CD4-positive, alpha-beta T cell treated with Interleukin-4 for 1 hour (primary cell): ENCODE data around the gene MBP.

Experiments
- DNase-seq, 2 donors: peaks; one replicate each; pipeline ENCODE4 v3.0.0-alpha.2; 2020 to 2022

Gene MBP

DNA sequence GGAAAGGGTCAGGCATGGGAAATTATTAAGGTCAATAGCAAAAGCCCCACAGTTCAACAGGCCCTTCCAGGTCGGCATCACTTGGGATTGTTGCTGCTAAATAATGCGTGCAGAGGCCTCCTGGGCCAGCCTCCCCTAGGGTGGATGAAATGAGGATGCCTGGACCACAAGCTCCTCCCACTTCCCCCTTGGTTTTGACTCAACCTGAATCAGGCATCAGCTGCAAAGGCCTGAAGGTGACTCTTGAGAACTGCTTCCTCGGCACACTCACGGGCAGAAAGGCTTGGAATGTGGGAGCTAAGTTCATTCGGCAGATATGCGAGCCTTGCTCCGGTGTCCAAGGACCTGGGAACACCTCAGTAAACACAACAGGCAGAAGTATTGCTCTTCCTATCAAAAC is 69.3 kb downstream of the MBP start:
- DNase-seq: peak; percentile 80 to 84

- peak; percentile 81 to 85 for DNase-seq
Measured at GRCh38 chr18:77062518-77063003, 70.0 kb downstream of the MBP start.

GRCh38 chr18:77061946-77062517 is 70.6 kb downstream of the MBP start:
- DNase-seq: peak in 1 of 2 donors; percentile 79

DNA sequence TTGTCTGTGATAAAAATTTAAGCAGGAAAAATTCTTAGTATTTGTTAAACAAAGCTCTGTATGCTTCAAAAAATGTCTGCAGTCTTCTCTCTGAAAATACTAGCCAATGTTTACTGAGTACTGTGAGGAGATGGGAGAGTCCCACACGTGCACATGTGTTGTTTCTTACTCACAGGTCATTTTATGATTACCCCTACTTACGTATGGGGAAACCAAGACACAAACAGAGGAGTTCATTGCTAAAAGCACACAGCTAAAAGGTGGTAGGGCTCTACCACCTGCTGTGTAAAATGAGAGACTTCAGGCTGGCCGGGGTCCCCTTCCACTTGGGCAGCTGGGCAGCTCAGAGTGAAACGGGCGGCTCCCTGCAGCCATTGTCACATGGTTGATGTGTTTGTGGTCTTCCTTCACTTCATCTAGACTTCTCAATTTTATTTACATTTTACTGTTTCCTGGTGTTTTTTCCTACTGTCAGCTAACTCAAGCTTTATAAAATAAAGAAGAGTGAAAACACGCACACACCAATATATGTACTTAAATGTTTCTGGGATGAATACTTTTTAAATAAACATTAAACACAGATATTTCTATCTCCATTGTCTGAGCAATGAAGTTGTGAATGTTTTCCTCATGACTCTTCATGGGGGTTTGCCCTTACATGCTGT is 71.2 kb downstream of the MBP start:
- no peak for DNase-seq

- no peak for DNase-seq
Measured at GRCh38 chr18:77060151-77060550, 72.4 kb downstream of the MBP start.

DNA sequence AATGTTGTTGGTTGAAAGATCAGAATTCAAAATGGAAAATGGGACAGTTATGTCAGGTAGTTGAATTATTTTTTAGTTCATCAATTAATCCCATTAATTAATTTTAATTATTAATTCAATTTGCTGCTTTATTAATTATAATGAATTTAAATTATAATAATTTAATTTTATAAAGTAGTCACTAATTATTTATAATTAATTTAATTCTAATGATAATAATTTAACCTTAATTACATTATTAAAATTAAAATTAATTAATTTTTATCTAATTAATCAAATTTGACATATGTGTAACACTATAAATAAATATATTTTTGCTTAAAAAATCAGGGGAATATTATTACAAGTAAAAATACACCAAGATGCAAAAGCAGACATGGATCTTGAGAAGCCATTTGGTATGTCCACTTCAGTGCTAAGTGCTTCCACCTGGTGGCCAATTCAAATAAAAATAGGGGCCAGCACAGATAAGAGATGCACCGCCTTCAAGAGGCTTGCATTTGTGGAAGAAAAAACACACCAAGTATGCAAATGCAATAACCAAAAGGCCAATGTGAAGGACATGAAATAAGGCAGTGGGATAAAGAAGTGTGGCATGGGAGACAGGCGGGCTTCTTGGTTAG is 73.2 kb downstream of the MBP start:
- DNase-seq: peak; percentile 59 to 70

DNA sequence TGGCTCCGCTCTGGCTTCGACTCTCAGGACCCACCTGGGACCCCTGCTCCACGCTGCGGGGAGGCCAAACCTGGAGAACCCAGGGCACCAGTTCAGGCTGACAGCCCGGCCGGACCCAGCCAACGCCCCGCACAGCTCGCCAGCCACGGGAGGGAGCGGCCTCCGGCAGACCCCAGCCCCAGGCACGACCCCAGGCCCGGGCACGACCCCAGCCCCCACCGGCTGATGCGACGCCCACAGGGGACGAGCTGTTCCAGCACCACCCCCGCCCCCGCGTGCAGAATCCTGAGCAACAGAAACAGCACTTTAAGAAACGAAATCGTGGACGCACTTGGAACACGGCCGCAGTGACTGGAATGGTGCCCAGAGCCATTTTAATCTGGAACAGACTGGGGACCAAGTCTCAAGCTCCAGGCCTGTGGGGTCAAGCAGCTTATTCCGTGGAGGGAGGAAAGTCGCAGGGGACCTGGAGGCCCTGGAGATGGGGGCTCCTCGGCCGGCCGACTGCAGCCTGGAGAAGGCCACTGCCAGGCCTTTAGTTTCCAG is 74.2 kb downstream of the MBP start:
- no peak for DNase-seq

DNA sequence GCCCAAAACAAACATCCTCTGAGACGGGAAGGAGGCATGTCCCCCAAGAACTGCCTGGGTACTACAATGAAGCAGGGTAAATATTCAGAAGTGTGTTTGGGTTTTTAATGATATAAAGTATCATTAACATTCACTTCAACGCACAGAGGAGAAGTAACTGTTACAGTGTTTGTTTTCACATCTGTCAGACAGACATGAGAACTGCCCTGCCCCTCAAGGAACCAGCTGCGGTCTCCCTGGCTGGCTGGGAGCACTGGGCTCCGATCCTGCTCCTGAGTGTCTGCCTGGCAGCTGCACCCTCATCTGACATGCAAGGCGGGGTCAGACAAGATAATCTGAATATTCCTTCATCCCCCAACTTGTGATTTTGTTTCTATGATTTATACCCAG is 75.6 kb downstream of the MBP start:
- no peak for DNase-seq

- DNase-seq: peak in 1 of 2 donors; percentile 41
Measured at GRCh38 chr18:77056344-77057005, 76.1 kb downstream of the MBP start.

DNA sequence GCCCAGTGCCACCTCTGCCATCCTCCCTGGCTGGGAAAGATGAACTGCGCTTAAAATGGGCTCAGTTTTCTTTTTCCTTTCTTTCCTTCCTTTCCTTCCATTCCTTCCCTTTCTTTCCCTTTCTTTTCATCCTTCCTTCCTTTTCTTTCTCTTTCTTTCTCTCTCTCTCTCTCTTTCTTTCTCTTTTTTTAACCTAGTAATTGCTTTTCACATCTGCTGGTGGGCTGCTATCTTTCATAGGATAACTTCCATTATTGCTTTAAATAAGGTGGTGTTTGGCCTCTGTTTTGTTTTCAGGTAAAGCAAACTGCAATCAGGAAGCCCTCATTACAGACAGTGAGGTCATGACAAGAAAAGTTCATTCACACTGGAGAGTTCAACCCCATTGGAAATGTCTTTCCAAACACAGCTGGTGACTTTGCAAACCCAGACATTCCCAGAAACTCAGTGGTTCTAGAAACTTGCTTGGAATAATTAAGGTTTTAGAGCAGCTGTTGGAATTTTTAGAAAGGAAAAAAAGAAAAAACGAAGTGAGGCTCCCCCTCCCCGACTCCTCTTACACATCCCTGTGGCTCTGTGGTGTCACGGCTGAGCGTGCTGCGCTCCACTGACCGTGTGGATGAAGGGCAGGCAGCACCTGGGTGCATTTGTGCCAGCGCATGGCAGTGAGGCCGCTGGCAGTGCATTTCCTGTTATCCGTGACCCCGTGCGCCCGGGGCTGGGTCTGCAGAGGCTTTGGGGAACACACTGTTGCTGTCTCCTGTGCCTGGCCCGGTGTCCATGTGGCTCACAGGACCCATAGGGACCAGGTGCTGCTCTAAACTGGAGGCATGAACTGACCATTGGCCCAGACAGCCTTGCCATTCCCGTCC is 76.9 kb downstream of the MBP start:
- peak; percentile 22 to 52 for DNase-seq

DNA sequence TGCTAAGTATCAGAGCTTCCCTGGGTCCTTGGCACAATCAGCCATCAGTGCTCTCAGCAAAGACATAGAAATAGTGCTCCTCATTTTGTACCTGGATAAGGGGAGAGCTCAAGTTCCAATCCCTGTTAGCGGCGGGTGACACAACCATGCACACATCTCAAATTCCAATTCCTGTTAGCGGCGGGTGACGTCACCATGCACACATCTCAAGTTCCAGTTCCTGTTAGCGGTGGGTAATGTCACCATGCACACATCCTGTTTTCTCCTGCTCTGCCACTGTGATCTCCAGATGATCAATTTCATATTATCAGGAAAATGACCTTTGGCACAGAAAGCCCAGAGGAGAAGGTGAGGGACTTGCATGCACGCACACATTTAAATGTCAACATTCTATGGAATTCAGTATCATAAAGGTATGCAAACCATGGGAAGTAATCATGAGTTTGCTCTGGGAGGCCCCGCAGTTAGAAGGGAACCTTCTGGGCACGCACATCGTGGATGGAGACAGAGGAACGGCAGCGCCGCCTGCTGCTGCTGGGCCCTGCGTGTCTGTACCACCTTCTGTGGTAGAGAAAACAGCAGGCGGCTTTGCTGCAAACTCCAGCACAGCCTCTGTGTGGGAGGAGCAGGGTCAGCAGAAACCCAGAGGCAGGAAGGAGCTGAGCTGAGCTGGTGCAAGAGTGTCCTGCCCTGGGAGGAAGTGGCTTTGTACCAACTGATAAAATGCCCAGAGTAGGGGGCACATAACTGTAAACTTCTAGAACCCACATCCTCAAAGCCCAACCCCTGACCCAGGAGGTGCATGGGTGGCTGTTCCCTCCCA is 77.8 kb downstream of the MBP start:
- peak; percentile 83 to 87 for DNase-seq

DNA sequence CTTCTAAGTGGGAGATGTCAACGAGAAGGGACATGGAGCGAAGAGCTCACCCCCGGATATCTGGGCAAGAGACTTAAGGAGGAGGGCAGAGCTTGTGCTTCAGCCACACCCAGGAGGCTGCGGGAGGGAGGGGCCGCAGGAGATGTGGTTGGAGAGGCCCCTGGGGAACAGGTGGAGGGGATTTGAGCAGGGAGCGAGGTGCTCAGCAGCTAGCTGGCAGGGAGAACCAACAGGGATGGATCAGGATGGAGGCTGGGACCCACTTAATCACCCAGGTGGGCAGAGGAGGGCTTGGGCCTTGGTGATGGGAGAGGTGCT is 78.3 kb downstream of the MBP start:
- peak in 1 of 2 donors; percentile 38 for DNase-seq

DNA sequence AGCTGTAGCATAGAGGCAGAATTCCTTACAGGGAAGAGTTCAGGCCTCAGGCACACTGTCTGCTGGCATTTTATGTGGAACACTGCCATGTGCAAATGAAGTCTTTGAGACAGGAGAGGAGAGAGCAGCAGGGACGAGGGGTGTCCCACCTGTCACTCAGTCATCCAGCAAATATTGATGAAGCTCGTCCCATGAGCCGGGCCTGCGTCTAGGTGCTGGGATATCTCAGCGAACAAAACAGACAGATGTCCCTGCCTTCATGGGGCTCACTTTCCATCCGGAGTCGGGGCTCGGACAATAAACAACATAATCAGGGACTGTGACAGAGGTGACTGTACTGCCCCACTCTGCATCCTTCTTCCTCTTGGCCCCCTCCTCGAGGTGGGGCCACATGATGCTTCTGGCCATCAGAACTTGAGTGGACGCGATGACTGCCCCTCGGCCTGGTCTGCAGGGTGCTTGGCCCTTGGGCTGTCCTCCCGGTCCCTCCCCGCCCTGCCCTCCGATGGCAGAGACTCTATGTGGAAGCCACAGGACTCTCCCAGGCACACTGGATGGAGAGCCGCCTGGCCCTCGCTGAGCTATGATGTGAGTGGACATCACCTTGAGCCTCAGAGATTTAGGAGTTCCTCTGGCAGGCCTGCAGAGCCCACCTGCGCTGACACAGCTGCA is 78.8 kb downstream of the MBP start:
- DNase-seq: no peak

DNA sequence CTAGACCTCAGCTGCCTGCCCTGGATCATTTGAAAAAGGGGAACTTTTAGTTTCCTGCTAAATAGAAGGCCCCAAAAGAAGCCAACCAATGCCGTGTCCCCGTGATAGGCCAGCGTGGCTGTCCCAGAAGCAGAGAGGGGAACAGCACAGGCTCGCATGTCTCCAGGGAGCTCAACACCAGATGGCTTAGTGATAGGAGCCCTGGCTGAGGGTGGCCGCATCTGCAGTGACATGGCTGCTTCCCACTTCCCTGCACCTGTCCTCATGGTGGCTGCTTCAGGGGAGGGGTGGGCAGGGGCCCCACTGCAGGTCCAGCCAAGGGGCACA is 79.6 kb downstream of the MBP start:
- peak; percentile 17 to 67 for DNase-seq

- DNase-seq: no peak
Measured at GRCh38 chr18:77052297-77052982, 80.1 kb downstream of the MBP start.

GRCh38 chr18:77051581-77052296 is 80.8 kb downstream of the MBP start:
- no peak for DNase-seq

DNA sequence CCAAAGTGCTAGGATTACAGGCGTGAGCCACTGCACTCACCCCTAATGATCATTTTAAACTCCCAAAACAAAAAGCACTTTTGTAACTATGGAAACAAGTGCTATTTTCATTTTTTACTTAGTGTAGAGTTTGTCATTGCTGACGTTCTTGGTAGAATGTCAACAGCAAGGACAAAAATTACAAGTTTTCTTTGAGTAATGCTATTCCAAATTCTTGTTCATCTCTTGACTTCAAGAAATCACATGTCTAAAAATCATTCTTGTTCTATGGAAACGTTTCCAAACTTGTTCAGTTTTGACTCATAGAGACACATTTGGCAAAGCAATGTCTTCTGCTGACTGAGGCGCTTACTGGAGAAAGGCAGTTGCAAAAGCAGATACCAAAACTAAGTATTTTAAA is 82.6 kb downstream of the MBP start:
- DNase-seq: no peak

- DNase-seq: no peak
Measured at GRCh38 chr18:77047803-77048419, 84.7 kb downstream of the MBP start.

GRCh38 chr18:77046994-77047393 is 85.6 kb downstream of the MBP start:
- DNase-seq: no peak

- DNase-seq: no peak
Measured at GRCh38 chr18:77046409-77046808, 86.2 kb downstream of the MBP start.
